Stimulated activated memory B cell treated with anti-CD40 and anti-IgM and Interleukin-4, amounts not matched to agents 10 μg/mL and 1 μg/mL and 100 μg/mL, for 72 hours (primary cell): Measurements from ENCODE around the gene ADARB2.
"Not testable (repeated sequence)": the region's sequence is repeated elsewhere in the genome, so short reads cannot be mapped to it uniquely, and the experiment has no call there.

ENCODE experiments used
- ATAC-seq: fragments of 150-1000 bp; cut with Tn5 transposase; 2 replicates; pipeline ENCODE4 v1.10.0; 2021
- H3K27ac Mint-ChIP-seq: one replicate; pipeline ENCODE4 v1.8.0; 2022; ENCODE audit warnings: mild to moderate bottlenecking, mixed read lengths
- H3K27me3 Mint-ChIP-seq: one replicate; pipeline ENCODE4 v1.8.0; 2022; ENCODE audit warnings: mixed read lengths
- H3K36me3 Mint-ChIP-seq: one replicate; pipeline ENCODE4 v1.8.0; 2022; ENCODE audit warnings: mixed read lengths
- H3K4me1 Mint-ChIP-seq: one replicate; pipeline ENCODE4 v1.8.0; 2022; ENCODE audit warnings: mixed read lengths
- H3K4me3 Mint-ChIP-seq: one replicate; pipeline ENCODE4 v1.8.0; 2022; ENCODE audit warnings: mild to moderate bottlenecking, moderate library complexity, mixed read lengths
- H3K9me3 Mint-ChIP-seq: one replicate; pipeline ENCODE4 v1.8.0; 2022; ENCODE audit warnings: mixed read lengths

The ADARB2 gene

GRCh38 chr10:1401071-1401965 is 336.0 kb downstream of the ADARB2 start:
- Mint-ChIP-seq H3K4me1 (no peaks in the 10 kb centered on the region), H3K4me3 (no peak overlapping the region), H3K27me3 (peaks cover 80% of the 10 kb centered on the region), H3K9me3 (no peaks in the 10 kb centered on the region), H3K27ac (no peak overlapping the region), H3K36me3 (no peaks in the 10 kb centered on the region)
- ATAC-seq: no peak

GRCh38 chr10:1400101-1401070 is 336.9 kb downstream of the ADARB2 start:
- Mint-ChIP-seq H3K4me3 (no peak overlapping the region), H3K27ac (no peak overlapping the region), H3K9me3 (no peaks in the 10 kb centered on the region), H3K4me1 (no peaks in the 10 kb centered on the region), H3K27me3 (peaks cover 71% of the 10 kb centered on the region), H3K36me3 (no peaks in the 10 kb centered on the region)
- ATAC-seq: no peak

GRCh38 chr10:1399431-1400100 is 337.8 kb downstream of the ADARB2 start:
- peaks cover 63% of the 10 kb centered on the region for H3K27me3 Mint-ChIP-seq
- H3K4me1 Mint-ChIP-seq: no peaks in the 10 kb centered on the region
- no peak for ATAC-seq
- H3K4me3 Mint-ChIP-seq: no peak overlapping the region
- no peaks in the 10 kb centered on the region for H3K36me3 Mint-ChIP-seq
- H3K27ac Mint-ChIP-seq: no peak overlapping the region
- H3K9me3 Mint-ChIP-seq: no peaks in the 10 kb centered on the region

- no peak for ATAC-seq
- no peak overlapping the region for H3K4me3 Mint-ChIP-seq
- no peaks in the 10 kb centered on the region for H3K4me1 Mint-ChIP-seq
These were observed 338.5 kb downstream of the ADARB2 start for GRCh38 chr10:1398626-1399410.

GRCh38 chr10:1398116-1398515 is 339.2 kb downstream of the ADARB2 start:
- H3K4me1 Mint-ChIP-seq, H3K4me3 Mint-ChIP-seq, H3K9me3 Mint-ChIP-seq, ATAC-seq, H3K36me3 Mint-ChIP-seq, H3K27ac Mint-ChIP-seq: not testable (repeated sequence)
- peaks cover 48% of the 10 kb centered on the region for H3K27me3 Mint-ChIP-seq

More at GRCh38 chr10:1398626-1399410, 338.5 kb downstream of the ADARB2 start:
- Mint-ChIP-seq H3K27me3 (peaks cover 55% of the 10 kb centered on the region), H3K9me3 (no peaks in the 10 kb centered on the region), H3K36me3 (no peaks in the 10 kb centered on the region), H3K27ac (no peak overlapping the region)

- Mint-ChIP-seq H3K4me3 (no peak overlapping the region), H3K27ac (no peak overlapping the region), H3K4me1 (no peaks in the 10 kb centered on the region), H3K27me3 (peaks cover 33% of the 10 kb centered on the region), H3K36me3 (no peaks in the 10 kb centered on the region), H3K9me3 (no peaks in the 10 kb centered on the region)
- ATAC-seq: no peak
These were observed 341.1 kb downstream of the ADARB2 start for GRCh38 chr10:1396297-1396635.

GRCh38 chr10:1395481-1396296 is 341.6 kb downstream of the ADARB2 start:
- H3K4me1 Mint-ChIP-seq: no peaks in the 10 kb centered on the region
- no peak overlapping the region for H3K27ac Mint-ChIP-seq
- no peak overlapping the region for H3K4me3 Mint-ChIP-seq
- no peaks in the 10 kb centered on the region for H3K36me3 Mint-ChIP-seq
- H3K9me3 Mint-ChIP-seq: no peaks in the 10 kb centered on the region
- ATAC-seq: no peak
- peaks cover 27% of the 10 kb centered on the region for H3K27me3 Mint-ChIP-seq

- no peaks in the 10 kb centered on the region for H3K36me3 Mint-ChIP-seq
- H3K9me3 Mint-ChIP-seq: no peaks in the 10 kb centered on the region
- no peak overlapping the region for H3K4me3 Mint-ChIP-seq
- H3K27ac Mint-ChIP-seq: no peak overlapping the region
- H3K27me3 Mint-ChIP-seq: peaks cover 21% of the 10 kb centered on the region
- H3K4me1 Mint-ChIP-seq: no peaks in the 10 kb centered on the region
- peak; percentile 6 for ATAC-seq
These were observed 342.3 kb downstream of the ADARB2 start for GRCh38 chr10:1395025-1395480.

GRCh38 chr10:1394155-1394912 is 343.0 kb downstream of the ADARB2 start:
- Mint-ChIP-seq H3K9me3 (no peaks in the 10 kb centered on the region), H3K36me3 (no peaks in the 10 kb centered on the region), H3K4me3 (no peak overlapping the region), H3K27ac (no peak overlapping the region), H3K4me1 (no peaks in the 10 kb centered on the region), H3K27me3 (peaks cover 14% of the 10 kb centered on the region)
- ATAC-seq: peak; percentile 22

- Mint-ChIP-seq H3K4me3 (no peak overlapping the region), H3K36me3 (no peaks in the 10 kb centered on the region), H3K27me3 (peaks cover 5% of the 10 kb centered on the region), H3K27ac (no peak overlapping the region), H3K9me3 (no peaks in the 10 kb centered on the region), H3K4me1 (no peaks in the 10 kb centered on the region)
- ATAC-seq: no peak
These were observed 343.8 kb downstream of the ADARB2 start for GRCh38 chr10:1393481-1393880.

- Mint-ChIP-seq H3K27me3 (no peaks in the 10 kb centered on the region), H3K4me3 (no peak overlapping the region), H3K4me1 (no peaks in the 10 kb centered on the region), H3K36me3 (no peaks in the 10 kb centered on the region), H3K9me3 (no peaks in the 10 kb centered on the region), H3K27ac (no peak overlapping the region)
- no peak for ATAC-seq
These were observed 345.2 kb downstream of the ADARB2 start for GRCh38 chr10:1392127-1392526.

GRCh38 chr10:1390200-1390599 is 347.1 kb downstream of the ADARB2 start:
- Mint-ChIP-seq H3K36me3 (no peaks in the 10 kb centered on the region), H3K27me3 (no peaks in the 10 kb centered on the region), H3K4me1 (no peaks in the 10 kb centered on the region), H3K27ac (no peak overlapping the region), H3K4me3 (no peak overlapping the region), H3K9me3 (peaks cover 9% of the 10 kb centered on the region)
- ATAC-seq: no peak

GRCh38 chr10:1384026-1384425 is 353.3 kb downstream of the ADARB2 start:
- no peak overlapping the region for H3K4me3 Mint-ChIP-seq
- peaks cover 9% of the 10 kb centered on the region for H3K9me3 Mint-ChIP-seq
- no peaks in the 10 kb centered on the region for H3K36me3 Mint-ChIP-seq
- H3K27ac Mint-ChIP-seq: no peak overlapping the region
- ATAC-seq: no peak
- no peaks in the 10 kb centered on the region for H3K4me1 Mint-ChIP-seq
- peaks cover 37% of the 10 kb centered on the region for H3K27me3 Mint-ChIP-seq
